Measurements from ENCODE around the gene GALNT5.
"Not testable (repeated sequence)": the region's sequence is repeated elsewhere in the genome, so short reads cannot be mapped to it uniquely, and the experiment has no call there.

Gene GALNT5

GRCh38 chr2:157271590-157272203 is 14.2 kb downstream of the GALNT5 start:
- TF ChIP-seq ZNF19 (tag by site-specific recombination; IDR thresholded peaks at IDR 0.05; ENCODE audit: low read depth), result no peak
- TF ChIP-seq ZNF433 (tag by site-specific recombination; IDR thresholded peaks at IDR 0.05; ENCODE audit: low read depth), result no peak
- no peak for TF ChIP-seq ZNF768 (tag by site-specific recombination; IDR thresholded peaks at IDR 0.05)
- TF ChIP-seq SP3 (tag by site-specific recombination; IDR thresholded peaks at IDR 0.05), result no peak
- no peak for TF ChIP-seq TSHZ1 (tag by site-specific recombination; IDR thresholded peaks at IDR 0.05; ENCODE audit: borderline replicate concordance)
- TF ChIP-seq ZNF785 (tag by site-specific recombination; IDR thresholded peaks at IDR 0.05), result no peak
- no peak for TF ChIP-seq ZNF223 (tag by site-specific recombination; IDR thresholded peaks at IDR 0.05)
- no peak for TF ChIP-seq ZNF366 (tag by site-specific recombination; conservative IDR thresholded peaks at IDR 0.05)
- no peaks in the 10 kb centered on the region for H3K36me3 ChIP-seq (ENCODE audit: control insufficient read depth in 2 of 2, insufficient read depth in 1 of 2, low read length in 2 of 2)
- ChIA-PET CTCF (no interaction called here), POLR2A (no interaction called here)
- H3K9me3 ChIP-seq (ENCODE audit: control insufficient read depth, insufficient read depth, low read depth, low read length), result no peaks in the 10 kb centered on the region
- no peaks in the 10 kb centered on the region for H3K4me1 ChIP-seq (ENCODE audit: control insufficient read depth, insufficient read depth, low read length)
- no peak overlapping the region for H3K27ac ChIP-seq (ENCODE audit: extremely low read depth, low read depth, low read length)
- no peak overlapping the region for H3K4me3 ChIP-seq (ENCODE audit: low read depth, low read length)

GRCh38 chr2:157279311-157279710 is 21.8 kb downstream of the GALNT5 start:
- H3K4me3 ChIP-seq (ENCODE audit: low read depth, low read length); H3K36me3 ChIP-seq (ENCODE audit: control insufficient read depth in 2 of 2, insufficient read depth in 1 of 2, low read length in 2 of 2); H3K27ac ChIP-seq (ENCODE audit: extremely low read depth, low read depth, low read length); POLR2A ChIA-PET; H3K9me3 ChIP-seq (ENCODE audit: control insufficient read depth, insufficient read depth, low read depth, low read length); H3K4me1 ChIP-seq (ENCODE audit: control insufficient read depth, insufficient read depth, low read length): not testable (repeated sequence)
- CTCF ChIA-PET, result interaction anchor here (0.7 kb wide), 1 partner anchor 57 kb away, joined by 3 read pairs; no protein-coding TSS in a partner anchor

- no peaks in the 10 kb centered on the region for H3K9me3 ChIP-seq (ENCODE audit: control insufficient read depth, insufficient read depth, low read depth, low read length)
- CTCF ChIA-PET, result no interaction called here
Measured at GRCh38 chr2:157281316-157281715, 23.8 kb downstream of the GALNT5 start.

More at GRCh38 chr2:157281316-157281715, 23.8 kb downstream of the GALNT5 start:
- H3K4me1 ChIP-seq (ENCODE audit: control insufficient read depth, insufficient read depth, low read length), result no peaks in the 10 kb centered on the region
- TF ChIP-seq ZFP3 (tag by site-specific recombination; IDR thresholded peaks at IDR 0.05; ENCODE audit: low read depth), result no peak
- TF ChIP-seq ZNF121 (tag by site-specific recombination; IDR thresholded peaks at IDR 0.05), result no peak
- TF ChIP-seq ZNF629 (tag by site-specific recombination; IDR thresholded peaks at IDR 0.05), result no peak
- no peak for TF ChIP-seq PRDM2 (tag by site-specific recombination; IDR thresholded peaks at IDR 0.05; ENCODE audit: borderline replicate concordance)
- no peak for TF ChIP-seq ZBTB7A (tag by site-specific recombination; IDR thresholded peaks at IDR 0.05; ENCODE audit: low read depth)
- no peak for TF ChIP-seq BCL6B (tag by site-specific recombination; IDR thresholded peaks at IDR 0.05)
- H3K36me3 ChIP-seq (ENCODE audit: control insufficient read depth in 2 of 2, insufficient read depth in 1 of 2, low read length in 2 of 2), result no peaks in the 10 kb centered on the region
- POLR2A ChIA-PET, result no interaction called here
- H3K27ac ChIP-seq (ENCODE audit: extremely low read depth, low read depth, low read length), result no peak overlapping the region
- H3K4me3 ChIP-seq (ENCODE audit: low read depth, low read length), result no peak overlapping the region

Measured in HEK293 (cell line).